H1 (cell line): ENCODE results near the gene HEXIM2. TPM values are rescaled to one million over a fixed set of nuclear protein-coding genes. Genes with fewer than 3 reads are reported as not detected.
A peak's percentile ranks its signal among the peaks of the same experiment; 100 is the strongest.

ENCODE experiments used
- CTCF ChIA-PET: fragments of 300-600 bp; sonication (Branson Sonifier 250); formaldehyde crosslinking; loops from one replicate; lab custom pipeline; 2021; ENCODE audit not compliant: partially characterized antibody; lab: Charles Lee
- POLR2A ChIA-PET: fragments of 300-600 bp; sonication (Branson Sonifier 250); formaldehyde crosslinking; loops from one replicate; lab custom pipeline; 2021; ENCODE audit warnings: inconsistent platforms; ENCODE audit not compliant: partially characterized antibody; lab: Charles Lee
- DNase-seq, 2 experiments: peaks; one replicate each; pipeline versions ENCODE4 v3.0.0 to v3.0.0-alpha.2; 2010 to 2022; ENCODE audit warnings: low spot score in 2 of 2, low read depth in 1 of 2, mixed read lengths in 1 of 2
- FAIRE-seq: peaks from 2 replicates; lab custom pipeline; 2011; peaks lifted over from hg19 to GRCh38; lab: Jason Lieb, UNC
- H2AFZ ChIP-seq: 2 replicates; pipeline ENCODE4 v1.8.1; 2012; ENCODE audit warnings: low read length, inconsistent platforms
- H2AK5ac ChIP-seq: 2 replicates; pipeline ENCODE4 v1.6.1; 2013; ENCODE audit warnings: low read depth, low read length
- H2BK120ac ChIP-seq: replicated peaks from 2 replicates; pipeline ENCODE3; 2013; ENCODE audit warnings: low read depth, low read length, inconsistent platforms
- H2BK12ac ChIP-seq: 2 replicates; pipeline ENCODE4 v1.6.1; 2013; ENCODE audit warnings: low read depth, low read length
- H2BK15ac ChIP-seq: 2 replicates; pipeline ENCODE4 v1.6.1; 2013; ENCODE audit warnings: low read length
- H2BK20ac ChIP-seq: 2 replicates; pipeline ENCODE4 v1.6.1; 2013; ENCODE audit warnings: low read length
- H2BK5ac ChIP-seq: 2 replicates; pipeline ENCODE4 v1.6.1; 2013; ENCODE audit warnings: low read depth, low read length
- H3K14ac ChIP-seq: 2 replicates; pipeline ENCODE4 v1.6.1; 2013; ENCODE audit warnings: inconsistent platforms; ENCODE audit not compliant: insufficient read length
- H3K18ac ChIP-seq: 2 replicates; pipeline ENCODE4 v1.6.1; 2013; ENCODE audit warnings: low read length; ENCODE audit errors: extremely low read depth
- H3K23ac ChIP-seq: 2 replicates; pipeline ENCODE4 v1.6.1; 2013; ENCODE audit warnings: inconsistent platforms; ENCODE audit not compliant: insufficient read length
- H3K23me2 ChIP-seq: 2 replicates; pipeline ENCODE4 v1.6.1; 2013; ENCODE audit warnings: low read depth, low read length
- H3K27ac ChIP-seq: 2 replicates; pipeline ENCODE4 v1.6.1; 2011; ENCODE audit warnings: low read depth, low read length, inconsistent platforms
- H3K27me3 ChIP-seq, 4 experiments: replicated peaks in 1 of 4; 1 replicate in 1 of 4; 2 replicates in 3 of 4; pipeline versions ENCODE4 v1.6.1 to v1.8.1; 2011 to 2013; ENCODE audit warnings: low read length in 3 of 4, mild to moderate bottlenecking in 3 of 4, inconsistent platforms in 2 of 4, mixed read lengths in 2 of 4, moderate library complexity in 1 of 4; ENCODE audit not compliant: control insufficient read depth in 3 of 4, insufficient read depth in 3 of 4; ENCODE audit errors: extremely low read depth in 1 of 4
- H3K36me3 ChIP-seq, 4 experiments: 2 replicates each; pipeline versions ENCODE4 v1.6.1 to v1.8.1; 2011 to 2013; ENCODE audit warnings: mild to moderate bottlenecking in 4 of 4, low read length in 3 of 4, moderate library complexity in 2 of 4, control low read depth in 1 of 4, inconsistent platforms in 1 of 4; ENCODE audit not compliant: insufficient read depth in 4 of 4, control insufficient read depth in 2 of 4
- H3K4ac ChIP-seq: replicated peaks from 2 replicates; pipeline ENCODE3; 2013; ENCODE audit warnings: low read length, low read depth, mixed read lengths, inconsistent platforms; ENCODE audit not compliant: insufficient read length
- H3K4me1 ChIP-seq, 4 experiments: replicated peaks in 1 of 4; 1 replicate in 1 of 4; 2 replicates in 3 of 4; pipeline versions ENCODE4 v1.6.1 to v1.8.1; 2011 to 2013; ENCODE audit warnings: low read length in 3 of 4, inconsistent platforms in 2 of 4, mixed read lengths in 1 of 4; ENCODE audit not compliant: insufficient read depth in 4 of 4, control insufficient read depth in 3 of 4
- H3K4me2 ChIP-seq, 2 experiments: 2 replicates each; pipeline versions ENCODE4 v1.6.1 to v1.8.1; 2011 to 2013; ENCODE audit warnings: low read depth in 2 of 2, low read length in 2 of 2, control low read depth in 1 of 2, inconsistent platforms in 1 of 2, mild to moderate bottlenecking in 1 of 2; ENCODE audit not compliant: insufficient read depth in 1 of 2
- H3K4me3 ChIP-seq, 4 experiments: fragments of 200-600, 300-600 bp in 1 of 4; sonication (generic), shearing (Covaris generic), sonication (Bioruptor Twin) in 1 of 4; 2 replicates each; pipeline versions ENCODE4 v1.5.1 to v1.8.1; 2011 to 2016; ENCODE audit warnings: low read length in 4 of 4, low read depth in 3 of 4, control low read depth in 2 of 4, inconsistent platforms in 2 of 4, mild to moderate bottlenecking in 2 of 4, mixed read lengths in 1 of 4, moderate library complexity in 1 of 4; ENCODE audit not compliant: insufficient read depth in 2 of 4; ENCODE audit errors: extremely low read depth in 1 of 4
- H3K56ac ChIP-seq: replicated peaks from 2 replicates; pipeline ENCODE3; 2013; ENCODE audit warnings: low read depth, mild to moderate bottlenecking, mixed read lengths, low read length, inconsistent platforms; ENCODE audit not compliant: insufficient read length
- H3K79me1 ChIP-seq: 2 replicates; pipeline ENCODE4 v1.6.1; 2013; ENCODE audit warnings: low read depth, low read length, control low read depth
- H3K79me2 ChIP-seq, 2 experiments: 2 replicates each; pipeline versions ENCODE4 v1.6.1 to v1.8.1; 2012 to 2013; ENCODE audit warnings: low read length in 2 of 2, mild to moderate bottlenecking in 2 of 2, inconsistent platforms in 1 of 2; ENCODE audit not compliant: insufficient read depth in 2 of 2, control insufficient read depth in 1 of 2
- H3K9ac ChIP-seq, 4 experiments: replicated peaks in 1 of 4; 1 replicate in 1 of 4; 2 replicates in 3 of 4; pipeline versions ENCODE4 v1.6.1 to v1.8.1; 2011 to 2013; ENCODE audit warnings: low read depth in 3 of 4, low read length in 3 of 4, control low read depth in 2 of 4, mild to moderate bottlenecking in 2 of 4, moderate library complexity in 2 of 4, inconsistent platforms in 1 of 4; ENCODE audit errors: extremely low read depth in 1 of 4
- H3K9me3 ChIP-seq, 2 experiments: 2 replicates each; pipeline versions ENCODE4 v1.6.1 to v1.8.1; 2012 to 2013; ENCODE audit warnings: mild to moderate bottlenecking in 2 of 2, moderate library complexity in 2 of 2, control low read depth in 1 of 2, inconsistent platforms in 1 of 2, low read depth in 1 of 2, low read length in 1 of 2, mixed read lengths in 1 of 2; ENCODE audit not compliant: insufficient read depth in 2 of 2
- H4K20me1 ChIP-seq, 2 experiments: replicated peaks in 1 of 2; 2 replicates each; pipeline versions ENCODE3 to v1.8.1; 2011 to 2013; ENCODE audit warnings: inconsistent platforms in 2 of 2, low read length in 2 of 2, mild to moderate bottlenecking in 1 of 2; ENCODE audit not compliant: insufficient read depth in 2 of 2, control insufficient read depth in 1 of 2
- H4K5ac ChIP-seq: 2 replicates; pipeline ENCODE4 v1.6.1; 2013; ENCODE audit warnings: low read length, low read depth, mixed read lengths, inconsistent platforms; ENCODE audit not compliant: insufficient read length
- H4K8ac ChIP-seq: 2 replicates; pipeline ENCODE4 v1.8.0; 2013; ENCODE audit warnings: mild to moderate bottlenecking, moderate library complexity, low read length, inconsistent platforms; ENCODE audit not compliant: insufficient read depth; ENCODE audit errors: extremely low read depth
- H4K91ac ChIP-seq: replicated peaks from 2 replicates; pipeline ENCODE3; 2013; ENCODE audit warnings: low read length, mixed read lengths, inconsistent platforms; ENCODE audit not compliant: insufficient read length
- CBX8 ChIP-seq: fragments of 300-800, 300-1000 bp; sonication (generic); IDR thresholded peaks from 2 replicates; pipeline ENCODE4 v1.7.1; 2016; ENCODE audit warnings: low read depth, low read length, borderline replicate concordance
- EP300 ChIP-seq, 2 experiments: IDR thresholded peaks; 1 replicate in 1 of 2; 2 replicates in 1 of 2; pipeline ENCODE4 v1.6.1; 2011 to 2012; ENCODE audit warnings: low read depth in 2 of 2, low read length in 2 of 2, mild to moderate bottlenecking in 2 of 2, borderline replicate concordance in 1 of 2, inconsistent platforms in 1 of 2, moderate library complexity in 1 of 2
- GTF2F1 ChIP-seq: IDR thresholded peaks from 2 replicates; pipeline ENCODE4 v1.6.1; 2012; ENCODE audit warnings: low read depth, low read length, improper control_type of control experiment, borderline replicate concordance
- JUN ChIP-seq: IDR thresholded peaks from 2 replicates; pipeline ENCODE4 v1.6.1; 2011; ENCODE audit warnings: low read depth, mild to moderate bottlenecking, improper control_type of control experiment, low read length
- KDM1A ChIP-seq: fragments of 200-600, 300-600 bp; sonication (generic); IDR thresholded peaks from 2 replicates; pipeline ENCODE4 v1.7.1; 2016; ENCODE audit warnings: mild to moderate bottlenecking, low read length, borderline replicate concordance
- POU5F1 ChIP-seq: IDR thresholded peaks from 2 replicates; pipeline ENCODE4 v1.6.1; 2011; ENCODE audit warnings: low read depth, mild to moderate bottlenecking, low read length, moderate library complexity
- SAP30 ChIP-seq: fragments of 300-600 bp; sonication (generic); IDR thresholded peaks from 2 replicates; pipeline ENCODE4 v1.7.1; 2012; ENCODE audit warnings: low read length, moderate library complexity, mild to moderate bottlenecking, inconsistent platforms; ENCODE audit not compliant: insufficient read depth, insufficient replicate concordance
- SIX5 ChIP-seq: IDR thresholded peaks from 2 replicates; pipeline ENCODE4 v1.6.1; 2011; ENCODE audit warnings: mild to moderate bottlenecking, low read depth, low read length
- TBP ChIP-seq: IDR thresholded peaks from 2 replicates; pipeline ENCODE4 v1.6.1; 2011; ENCODE audit warnings: low read depth, low read length, improper control_type of control experiment
- WGBS, 2 experiments: shearing (Covaris generic) in 1 of 2; methylation state at CpG; one replicate each; pipeline versions ENCODE4 v1.1.6 to v1.1.7; 2013 to 2015; ENCODE audit warnings: low lambda C conversion rate in 2 of 2, mixed read lengths in 2 of 2, inconsistent platforms in 1 of 2, low coverage in 1 of 2, missing lambda C conversion rate in 1 of 2; ENCODE audit not compliant: insufficient replicate concordance in 2 of 2, insufficient coverage in 1 of 2, insufficient read length in 1 of 2; ENCODE audit errors: extremely low coverage in 1 of 2, missing lambda C conversion rate in 1 of 2; 5-methylcytosine and 5-hydroxymethylcytosine counted together
- polyA plus RNA-seq, 7 experiments: library from polyadenylated mRNA; depleted of rRNA in 3 of 7; stranded (reverse) in 5 of 7; unstranded in 2 of 7; fragments of >200 nt in 5 of 7; fragments of 200-250 nt in 2 of 7; gene quantifications; 1 replicate in 5 of 7; 2 replicates in 1 of 7; 4 replicates in 1 of 7; pipeline versions ENCODE4 v1.2.1 to v1.2.3, GENCODE V29; 2011 to 2013; ENCODE audit warnings: missing spikeins in 2 of 7, mixed read lengths in 2 of 7
- total RNA-seq: library from RNA; stranded (reverse); fragmentation: NEBNext Ultra II Directional; extraction: Animal tissue kit (Norgen Biotek cat#: 25700); gene quantifications from 2 replicates; pipeline ENCODE4 v1.2.1, GENCODE V29; 2021

Gene HEXIM2
- total and polyA plus RNA-seq, 2 of the 8 experiments (the other 6 are each of a cell fraction or from before 2014, with no cell fraction given), result 7.5 to 13.2 TPM

DNA sequence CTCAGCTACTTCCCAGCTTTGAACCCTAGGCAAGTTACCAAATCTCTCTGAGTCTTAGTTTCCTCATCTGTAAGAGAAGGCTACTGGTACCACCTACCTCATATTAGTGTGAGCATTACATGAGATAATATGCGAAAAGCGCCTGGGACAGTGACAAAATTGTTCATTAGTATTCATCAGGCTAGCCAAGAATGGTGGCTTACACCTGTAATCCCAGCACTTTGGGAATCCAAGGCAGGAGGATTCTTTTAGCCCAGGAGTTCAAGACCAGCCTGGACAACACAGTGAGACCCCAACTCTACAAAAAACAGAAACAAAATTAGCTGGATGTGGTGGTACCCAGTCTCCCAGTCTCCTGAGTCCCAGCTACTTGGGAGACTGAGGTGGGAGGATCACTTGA, 32.7 kb upstream of the HEXIM2 start:
- Histone ChIP-seq H3K23ac (no peak overlapping the region), H2BK15ac (no peak overlapping the region), H3K36me3 (no peaks in the 10 kb centered on the region), H3K23me2 (peaks cover 8% of the 10 kb centered on the region; the same call in 1 of the 2 replicates), H3K18ac (no peak overlapping the region), H2BK20ac (no peak overlapping the region), H3K4me2 (no peak overlapping the region), H3K79me2 (no peaks in the 10 kb centered on the region), H4K5ac (no peak overlapping the region), H4K91ac (no peak overlapping the region), H2AFZ (no peak overlapping the region), H2BK5ac (no peak overlapping the region), H4K8ac (no peak overlapping the region), H3K9ac (no peak overlapping the region), H3K56ac (no peak overlapping the region), H2BK120ac (no peak overlapping the region), H3K27ac (no peak overlapping the region), H3K27me3 (no peaks in the 10 kb centered on the region), H2BK12ac (no peak overlapping the region), H3K4me3 (no peak overlapping the region), H3K4ac (no peak overlapping the region), H4K20me1 (peaks cover 5 to 13% of the 10 kb centered on the region in 2 experiments), H3K14ac (no peak overlapping the region), H3K4me1 (peaks cover 0 to 20% (median 10%) of the 10 kb centered on the region in 4 experiments; a peak in 5 of 7 replicates), H3K9me3 (no peaks in the 10 kb centered on the region), H3K79me1 (no peaks in the 10 kb centered on the region), H2AK5ac (no peak overlapping the region)
- WGBS, 2 experiments, result 98% methylated on average over 2 of the region's 2 CpGs; no CpG with 5 or more reads in 1 of the 2 experiments
- FAIRE-seq, result no peak
- TF ChIP-seq POU5F1 (no peak), CBX8 (no peak), TBP (no peak), EP300 (IDR thresholded peaks at IDR 0.05; ENCODE audit: borderline replicate concordance in 1 of 2, low read depth in 2 of 2, low read length in 2 of 2) (no peak), SAP30 (no peak), GTF2F1 (no peak), KDM1A (0 out of 2 replicates have a peak, but pooled peaks have one; percentile 15), JUN (no peak), SIX5 (no peak)
- no peak for DNase-seq
- ChIA-PET CTCF (interaction anchor here (1.2 to 11.7 kb wide), 6 partner anchors 9 to 68 kb away, joined by 3 to 156 read pairs (median 20); no protein-coding TSS in a partner anchor), POLR2A (interaction anchor here (1.1 to 15.8 kb wide), 6 partner anchors 12 to 32 kb away, joined by 3 to 185 read pairs (median 5); partner anchors contain the start of genes HEXIM1 and HEXIM2)
